ENCODE measurements around the gene LIMS1.

LIMS1 gene

GRCh38 chr2:108565778-108566375 is 31.6 kb downstream of the LIMS1 start:
- TF ChIP-seq CTCF (IDR thresholded peaks at IDR 0.05; ENCODE audit: insufficient read depth, low read depth, low read length, missing control alignments): no peak
- peak; percentile 46 for DNase-seq (ENCODE audit: low read depth)
- H3K4me3 ChIP-seq (ENCODE audit: low read depth, low read length): no peak overlapping the region

- no peak for TF ChIP-seq CTCF (IDR thresholded peaks at IDR 0.05; ENCODE audit: insufficient read depth, low read depth, low read length, missing control alignments)
- no peak for DNase-seq (ENCODE audit: low read depth)
- no peak overlapping the region for H3K4me3 ChIP-seq (ENCODE audit: low read depth, low read length)
These were observed 36.1 kb downstream of the LIMS1 start for GRCh38 chr2:108570416-108570815.

GRCh38 chr2:108571286-108571685 is 37.0 kb downstream of the LIMS1 start:
- DNase-seq (ENCODE audit: low read depth): no peak
- no peak overlapping the region for H3K4me3 ChIP-seq (ENCODE audit: low read depth, low read length)
- no peak for TF ChIP-seq CTCF (IDR thresholded peaks at IDR 0.05; ENCODE audit: insufficient read depth, low read depth, low read length, missing control alignments)

- no peak for DNase-seq (ENCODE audit: low read depth)
- H3K4me3 ChIP-seq (ENCODE audit: low read depth, low read length): no peak overlapping the region
- no peak for TF ChIP-seq CTCF (IDR thresholded peaks at IDR 0.05; ENCODE audit: insufficient read depth, low read depth, low read length, missing control alignments)
These were observed 38.8 kb downstream of the LIMS1 start for GRCh38 chr2:108573061-108573460.

- no peak for TF ChIP-seq CTCF (IDR thresholded peaks at IDR 0.05; ENCODE audit: insufficient read depth, low read depth, low read length, missing control alignments)
- H3K4me3 ChIP-seq (ENCODE audit: low read depth, low read length): no peak overlapping the region
- DNase-seq (ENCODE audit: low read depth): no peak
These were observed 40.1 kb downstream of the LIMS1 start for GRCh38 chr2:108574332-108574731.

GRCh38 chr2:108575132-108575966 is 41.1 kb downstream of the LIMS1 start:
- H3K4me3 ChIP-seq (ENCODE audit: low read depth, low read length): no peak overlapping the region
- TF ChIP-seq CTCF (IDR thresholded peaks at IDR 0.05; ENCODE audit: insufficient read depth, low read depth, low read length, missing control alignments): no peak
- no peak for DNase-seq (ENCODE audit: low read depth)
